Breast epithelium (tissue), 4 donors: ENCODE data around the gene IFT88. TPM values are rescaled to one million over a fixed set of nuclear protein-coding genes. Genes with fewer than 3 reads are reported as not detected.

ENCODE experiments used
- DNase-seq, 2 donors: peaks; one replicate each; pipeline ENCODE4 v3.0.0-alpha.2; 2019; ENCODE audit warnings: low spot score in 2 of 2
- H3K27ac ChIP-seq, 2 donors: fragments of 200-600 bp; sonication (generic) in 1 of 2; one replicate each; pipeline ENCODE4 v1.5.1; 2016 to 2019; ENCODE audit warnings: mild to moderate bottlenecking in 1 of 2
- H3K27me3 ChIP-seq, 2 donors: fragments of 200-600 bp; sonication (generic) in 1 of 2; one replicate each; pipeline versions ENCODE4 v1.5.1 to v1.6.0; 2017 to 2019; ENCODE audit warnings: control low read depth in 1 of 2, mild to moderate bottlenecking in 1 of 2
- H3K36me3 ChIP-seq: fragments of 200-600 bp; one replicate; pipeline ENCODE4 v1.5.1; 2019
- H3K4me1 ChIP-seq, 2 donors: fragments of 200-600 bp; sonication (generic); one replicate each; pipeline ENCODE4 v1.5.1; 2016 to 2019; ENCODE audit warnings: control low read depth in 1 of 2
- H3K4me3 ChIP-seq, 3 donors: fragments of 200-600 bp; sonication (generic); 1 replicate in 2 of 3; 2 replicates in 1 of 3; pipeline ENCODE4 v1.5.1; 2016 to 2019; ENCODE audit warnings: mild to moderate bottlenecking in 3 of 3, moderate library complexity in 2 of 3
- H3K9me3 ChIP-seq, 2 donors: fragments of 200-600 bp; sonication (generic) in 1 of 2; one replicate each; pipeline ENCODE4 v1.5.1; 2016 to 2019; ENCODE audit warnings: control low read depth in 1 of 2
- CTCF ChIP-seq, 3 donors: fragments of 450-650 bp; IDR thresholded peaks; one replicate each; pipeline ENCODE4 v1.5.1; 2016 to 2017; ENCODE audit warnings: antibody characterized with exemption in 3 of 3, mild to moderate bottlenecking in 3 of 3, moderate library complexity in 3 of 3
- POLR2A ChIP-seq: fragments of 450-650 bp; IDR thresholded peaks from one replicate; pipeline ENCODE4 v1.6.1; 2016; ENCODE audit warnings: antibody characterized with exemption, mild to moderate bottlenecking, moderate library complexity
- POLR2AphosphoS5 ChIP-seq, 3 donors: sonication (generic); formaldehyde crosslinking; IDR thresholded peaks; one replicate each; pipeline ENCODE4 v1.6.1; 2017; ENCODE audit warnings: antibody characterized with exemption in 3 of 3
- intact Hi-C: fragments of 100-400 bp; cut with DNase I; formaldehyde crosslinking; loops from one replicate; pipeline ENCODE4 v1.15.1; 2023; ENCODE audit warnings: low total_unique reads
- total RNA-seq, 3 donors: library from RNA; depleted of rRNA; stranded (reverse); fragments of >200 nt; gene quantifications; one replicate each; pipeline ENCODE4 v1.1.0, GENCODE V29; 2016

IFT88 gene
- total RNA-seq, 3 donors from 2014 or later, result 13.9 to 35.0 (median 27.9) TPM

GRCh38 chr13:20647758-20648157 lies 80.8 kb downstream of the IFT88 start:
- TF ChIP-seq CTCF (IDR thresholded peaks at IDR 0.05) (no peak), POLR2A (no peak), POLR2AphosphoS5 (IDR thresholded peaks at IDR 0.05) (no peak)
- Histone ChIP-seq H3K4me1 (no peaks in the 10 kb centered on the region), H3K4me3 (no peak overlapping the region), H3K36me3 (no peaks in the 10 kb centered on the region), H3K27ac (no peak overlapping the region), H3K9me3 (no peaks in the 10 kb centered on the region), H3K27me3 (no peaks in the 10 kb centered on the region)
- no peak for DNase-seq
- intact Hi-C loops, result no loop called here

- no peak for DNase-seq
- TF ChIP-seq POLR2A (no peak), CTCF (IDR thresholded peaks at IDR 0.05) (no peak), POLR2AphosphoS5 (IDR thresholded peaks at IDR 0.05) (no peak)
- Histone ChIP-seq H3K27ac (no peak overlapping the region), H3K9me3 (no peaks in the 10 kb centered on the region), H3K36me3 (no peaks in the 10 kb centered on the region), H3K4me3 (no peak overlapping the region), H3K27me3 (no peaks in the 10 kb centered on the region), H3K4me1 (no peaks in the 10 kb centered on the region)
- intact Hi-C loops, result no loop called here
Observed at GRCh38 chr13:20652946-20653345, 86.0 kb downstream of the IFT88 start.

GRCh38 chr13:20654156-20654555 lies 87.2 kb downstream of the IFT88 start:
- no peak for TF ChIP-seq CTCF (IDR thresholded peaks at IDR 0.05)
- TF ChIP-seq POLR2A, result no peak
- TF ChIP-seq POLR2AphosphoS5 (IDR thresholded peaks at IDR 0.05), result no peak
- Histone ChIP-seq H3K27me3 (no peaks in the 10 kb centered on the region), H3K4me1 (no peaks in the 10 kb centered on the region), H3K27ac (no peak overlapping the region), H3K36me3 (no peaks in the 10 kb centered on the region), H3K4me3 (no peak overlapping the region), H3K9me3 (no peaks in the 10 kb centered on the region)
- no peak for DNase-seq
- intact Hi-C loops, result no loop called here

DNA sequence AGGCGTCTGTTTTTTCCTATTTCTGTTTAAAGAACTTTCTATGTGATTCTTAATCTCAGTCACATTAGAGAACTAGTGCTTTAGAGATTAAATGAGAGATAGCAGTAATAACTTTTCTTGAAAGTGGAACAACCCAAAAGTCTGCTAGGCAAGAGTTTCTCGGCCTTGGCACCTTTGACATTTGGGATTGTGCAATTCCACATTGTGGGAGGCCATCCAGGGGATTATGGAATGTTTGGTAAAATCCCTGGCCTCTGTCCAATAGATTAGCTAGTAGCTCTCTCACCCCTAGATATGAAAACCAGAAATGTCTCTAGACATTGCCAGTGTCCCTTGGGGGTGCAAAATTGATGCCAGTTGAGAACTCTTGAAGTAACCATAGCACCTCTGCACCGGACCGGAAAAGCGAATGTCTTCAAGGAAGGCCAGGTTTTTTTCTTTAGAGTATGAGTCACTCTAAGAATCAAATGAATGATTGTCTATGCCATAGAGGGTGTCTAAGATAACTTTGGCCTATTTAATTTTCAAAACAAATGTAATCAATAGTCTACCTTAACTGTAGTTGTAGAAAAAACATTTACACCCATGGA lies 91.6 kb downstream of the IFT88 start:
- Histone ChIP-seq H3K27ac (no peak overlapping the region), H3K27me3 (no peaks in the 10 kb centered on the region), H3K36me3 (no peaks in the 10 kb centered on the region), H3K4me3 (no peak overlapping the region), H3K4me1 (no peaks in the 10 kb centered on the region), H3K9me3 (no peaks in the 10 kb centered on the region)
- intact Hi-C loops, result loop anchor here (1.0 kb wide), 1 partner anchor 22 kb away; no protein-coding TSS in a partner anchor
- TF ChIP-seq POLR2A, result no peak
- TF ChIP-seq CTCF (IDR thresholded peaks at IDR 0.05), result no peak
- TF ChIP-seq POLR2AphosphoS5 (IDR thresholded peaks at IDR 0.05), result no peak
- DNase-seq, result no peak

- peaks cover 17% of the 10 kb centered on the region for H3K36me3 ChIP-seq
- no peak for DNase-seq
- H3K4me1 ChIP-seq, result no peaks in the 10 kb centered on the region
- H3K9me3 ChIP-seq, result no peaks in the 10 kb centered on the region
- H3K27me3 ChIP-seq, result no peaks in the 10 kb centered on the region
- no peak overlapping the region for H3K4me3 ChIP-seq
- H3K27ac ChIP-seq, result no peak overlapping the region
- intact Hi-C loops, result no loop called here
- TF ChIP-seq CTCF (IDR thresholded peaks at IDR 0.05) (no peak), POLR2A (no peak), POLR2AphosphoS5 (IDR thresholded peaks at IDR 0.05) (no peak)
Observed at GRCh38 chr13:20664351-20664750, 97.4 kb downstream of the IFT88 start.
